H1 (cell line): ENCODE results near the gene CAPN2. TPM values are rescaled to one million over a fixed set of nuclear protein-coding genes. Genes with fewer than 3 reads are reported as not detected.
A peak's percentile ranks its signal among the peaks of the same experiment; 100 is the strongest.

Experiments used
- CTCF ChIA-PET: fragments of 300-600 bp; sonication (Branson Sonifier 250); formaldehyde crosslinking; loops from one replicate; lab custom pipeline; 2021; ENCODE audit not compliant: partially characterized antibody; lab: Charles Lee
- POLR2A ChIA-PET: fragments of 300-600 bp; sonication (Branson Sonifier 250); formaldehyde crosslinking; loops from one replicate; lab custom pipeline; 2021; ENCODE audit warnings: inconsistent platforms; ENCODE audit not compliant: partially characterized antibody; lab: Charles Lee
- DNase-seq, 2 experiments: peaks; one replicate each; pipeline versions ENCODE4 v3.0.0 to v3.0.0-alpha.2; 2010 to 2022; ENCODE audit warnings: low spot score in 2 of 2, low read depth in 1 of 2, mixed read lengths in 1 of 2
- FAIRE-seq: peaks from 2 replicates; lab custom pipeline; 2011; peaks lifted over from hg19 to GRCh38; lab: Jason Lieb, UNC
- H2AFZ ChIP-seq: 2 replicates; pipeline ENCODE4 v1.8.1; 2012; ENCODE audit warnings: low read length, inconsistent platforms
- H2AK5ac ChIP-seq: 2 replicates; pipeline ENCODE4 v1.6.1; 2013; ENCODE audit warnings: low read depth, low read length
- H2BK120ac ChIP-seq: replicated peaks from 2 replicates; pipeline ENCODE3; 2013; ENCODE audit warnings: low read depth, low read length, inconsistent platforms
- H2BK12ac ChIP-seq: 2 replicates; pipeline ENCODE4 v1.6.1; 2013; ENCODE audit warnings: low read depth, low read length
- H2BK15ac ChIP-seq: 2 replicates; pipeline ENCODE4 v1.6.1; 2013; ENCODE audit warnings: low read length
- H2BK20ac ChIP-seq: 2 replicates; pipeline ENCODE4 v1.6.1; 2013; ENCODE audit warnings: low read length
- H2BK5ac ChIP-seq: 2 replicates; pipeline ENCODE4 v1.6.1; 2013; ENCODE audit warnings: low read depth, low read length
- H3K14ac ChIP-seq: 2 replicates; pipeline ENCODE4 v1.6.1; 2013; ENCODE audit warnings: inconsistent platforms; ENCODE audit not compliant: insufficient read length
- H3K18ac ChIP-seq: 2 replicates; pipeline ENCODE4 v1.6.1; 2013; ENCODE audit warnings: low read length; ENCODE audit errors: extremely low read depth
- H3K23ac ChIP-seq: 2 replicates; pipeline ENCODE4 v1.6.1; 2013; ENCODE audit warnings: inconsistent platforms; ENCODE audit not compliant: insufficient read length
- H3K23me2 ChIP-seq: 2 replicates; pipeline ENCODE4 v1.6.1; 2013; ENCODE audit warnings: low read depth, low read length
- H3K27ac ChIP-seq: 2 replicates; pipeline ENCODE4 v1.6.1; 2011; ENCODE audit warnings: low read depth, low read length, inconsistent platforms
- H3K27me3 ChIP-seq, 4 experiments: replicated peaks in 1 of 4; 1 replicate in 1 of 4; 2 replicates in 3 of 4; pipeline versions ENCODE4 v1.6.1 to v1.8.1; 2011 to 2013; ENCODE audit warnings: low read length in 3 of 4, mild to moderate bottlenecking in 3 of 4, inconsistent platforms in 2 of 4, mixed read lengths in 2 of 4, moderate library complexity in 1 of 4; ENCODE audit not compliant: control insufficient read depth in 3 of 4, insufficient read depth in 3 of 4; ENCODE audit errors: extremely low read depth in 1 of 4
- H3K36me3 ChIP-seq, 4 experiments: 2 replicates each; pipeline versions ENCODE4 v1.6.1 to v1.8.1; 2011 to 2013; ENCODE audit warnings: mild to moderate bottlenecking in 4 of 4, low read length in 3 of 4, moderate library complexity in 2 of 4, control low read depth in 1 of 4, inconsistent platforms in 1 of 4; ENCODE audit not compliant: insufficient read depth in 4 of 4, control insufficient read depth in 2 of 4
- H3K4ac ChIP-seq: replicated peaks from 2 replicates; pipeline ENCODE3; 2013; ENCODE audit warnings: low read length, low read depth, mixed read lengths, inconsistent platforms; ENCODE audit not compliant: insufficient read length
- H3K4me1 ChIP-seq, 4 experiments: replicated peaks in 1 of 4; 1 replicate in 1 of 4; 2 replicates in 3 of 4; pipeline versions ENCODE4 v1.6.1 to v1.8.1; 2011 to 2013; ENCODE audit warnings: low read length in 3 of 4, inconsistent platforms in 2 of 4, mixed read lengths in 1 of 4; ENCODE audit not compliant: insufficient read depth in 4 of 4, control insufficient read depth in 3 of 4
- H3K4me2 ChIP-seq, 2 experiments: 2 replicates each; pipeline versions ENCODE4 v1.6.1 to v1.8.1; 2011 to 2013; ENCODE audit warnings: low read depth in 2 of 2, low read length in 2 of 2, control low read depth in 1 of 2, inconsistent platforms in 1 of 2, mild to moderate bottlenecking in 1 of 2; ENCODE audit not compliant: insufficient read depth in 1 of 2
- H3K4me3 ChIP-seq, 4 experiments: fragments of 200-600, 300-600 bp in 1 of 4; sonication (generic), shearing (Covaris generic), sonication (Bioruptor Twin) in 1 of 4; 2 replicates each; pipeline versions ENCODE4 v1.5.1 to v1.8.1; 2011 to 2016; ENCODE audit warnings: low read length in 4 of 4, low read depth in 3 of 4, control low read depth in 2 of 4, inconsistent platforms in 2 of 4, mild to moderate bottlenecking in 2 of 4, mixed read lengths in 1 of 4, moderate library complexity in 1 of 4; ENCODE audit not compliant: insufficient read depth in 2 of 4; ENCODE audit errors: extremely low read depth in 1 of 4
- H3K56ac ChIP-seq: replicated peaks from 2 replicates; pipeline ENCODE3; 2013; ENCODE audit warnings: low read depth, mild to moderate bottlenecking, mixed read lengths, low read length, inconsistent platforms; ENCODE audit not compliant: insufficient read length
- H3K79me1 ChIP-seq: 2 replicates; pipeline ENCODE4 v1.6.1; 2013; ENCODE audit warnings: low read depth, low read length, control low read depth
- H3K79me2 ChIP-seq, 2 experiments: 2 replicates each; pipeline versions ENCODE4 v1.6.1 to v1.8.1; 2012 to 2013; ENCODE audit warnings: low read length in 2 of 2, mild to moderate bottlenecking in 2 of 2, inconsistent platforms in 1 of 2; ENCODE audit not compliant: insufficient read depth in 2 of 2, control insufficient read depth in 1 of 2
- H3K9ac ChIP-seq, 4 experiments: replicated peaks in 1 of 4; 1 replicate in 1 of 4; 2 replicates in 3 of 4; pipeline versions ENCODE4 v1.6.1 to v1.8.1; 2011 to 2013; ENCODE audit warnings: low read depth in 3 of 4, low read length in 3 of 4, control low read depth in 2 of 4, mild to moderate bottlenecking in 2 of 4, moderate library complexity in 2 of 4, inconsistent platforms in 1 of 4; ENCODE audit errors: extremely low read depth in 1 of 4
- H3K9me3 ChIP-seq, 2 experiments: 2 replicates each; pipeline versions ENCODE4 v1.6.1 to v1.8.1; 2012 to 2013; ENCODE audit warnings: mild to moderate bottlenecking in 2 of 2, moderate library complexity in 2 of 2, control low read depth in 1 of 2, inconsistent platforms in 1 of 2, low read depth in 1 of 2, low read length in 1 of 2, mixed read lengths in 1 of 2; ENCODE audit not compliant: insufficient read depth in 2 of 2
- H4K20me1 ChIP-seq, 2 experiments: replicated peaks in 1 of 2; 2 replicates each; pipeline versions ENCODE3 to v1.8.1; 2011 to 2013; ENCODE audit warnings: inconsistent platforms in 2 of 2, low read length in 2 of 2, mild to moderate bottlenecking in 1 of 2; ENCODE audit not compliant: insufficient read depth in 2 of 2, control insufficient read depth in 1 of 2
- H4K5ac ChIP-seq: 2 replicates; pipeline ENCODE4 v1.6.1; 2013; ENCODE audit warnings: low read length, low read depth, mixed read lengths, inconsistent platforms; ENCODE audit not compliant: insufficient read length
- H4K8ac ChIP-seq: 2 replicates; pipeline ENCODE4 v1.8.0; 2013; ENCODE audit warnings: mild to moderate bottlenecking, moderate library complexity, low read length, inconsistent platforms; ENCODE audit not compliant: insufficient read depth; ENCODE audit errors: extremely low read depth
- H4K91ac ChIP-seq: replicated peaks from 2 replicates; pipeline ENCODE3; 2013; ENCODE audit warnings: low read length, mixed read lengths, inconsistent platforms; ENCODE audit not compliant: insufficient read length
- BRCA1 ChIP-seq: IDR thresholded peaks from 2 replicates; pipeline ENCODE4 v1.6.1; 2012; ENCODE audit warnings: low read depth, low read length, improper control_type of control experiment
- EGR1 ChIP-seq: IDR thresholded peaks from 2 replicates; pipeline ENCODE4 v1.6.1; 2011; ENCODE audit warnings: low read depth, low read length, borderline replicate concordance
- EZH2 ChIP-seq: fragments of 200-600 bp; sonication (generic); IDR thresholded peaks from 2 replicates; pipeline ENCODE4 v1.7.1; 2012; ENCODE audit warnings: low read depth, mild to moderate bottlenecking, moderate library complexity, low read length, inconsistent platforms; ENCODE audit not compliant: severe bottlenecking
- SIN3A ChIP-seq, 2 experiments: IDR thresholded peaks in 1 of 2; conservative IDR thresholded peaks in 1 of 2; 2 replicates each; pipeline ENCODE4 v1.6.1; 2011 to 2012; ENCODE audit warnings: low read length in 2 of 2, improper control_type of control experiment in 1 of 2, low read depth in 1 of 2, mild to moderate bottlenecking in 1 of 2
- TAF1 ChIP-seq: IDR thresholded peaks from 2 replicates; pipeline ENCODE4 v1.6.1; 2011; ENCODE audit warnings: mild to moderate bottlenecking, low read depth, low read length
- WGBS, 2 experiments: shearing (Covaris generic) in 1 of 2; methylation state at CpG; one replicate each; pipeline versions ENCODE4 v1.1.6 to v1.1.7; 2013 to 2015; ENCODE audit warnings: low lambda C conversion rate in 2 of 2, mixed read lengths in 2 of 2, inconsistent platforms in 1 of 2, low coverage in 1 of 2, missing lambda C conversion rate in 1 of 2; ENCODE audit not compliant: insufficient replicate concordance in 2 of 2, insufficient coverage in 1 of 2, insufficient read length in 1 of 2; ENCODE audit errors: extremely low coverage in 1 of 2, missing lambda C conversion rate in 1 of 2; 5-methylcytosine and 5-hydroxymethylcytosine counted together
- polyA plus RNA-seq, 7 experiments: library from polyadenylated mRNA; depleted of rRNA in 3 of 7; stranded (reverse) in 5 of 7; unstranded in 2 of 7; fragments of >200 nt in 5 of 7; fragments of 200-250 nt in 2 of 7; gene quantifications; 1 replicate in 5 of 7; 2 replicates in 1 of 7; 4 replicates in 1 of 7; pipeline versions ENCODE4 v1.2.1 to v1.2.3, GENCODE V29; 2011 to 2013; ENCODE audit warnings: missing spikeins in 2 of 7, mixed read lengths in 2 of 7
- total RNA-seq: library from RNA; stranded (reverse); fragmentation: NEBNext Ultra II Directional; extraction: Animal tissue kit (Norgen Biotek cat#: 25700); gene quantifications from 2 replicates; pipeline ENCODE4 v1.2.1, GENCODE V29; 2021

Gene CAPN2
- total and polyA plus RNA-seq, 2 of the 8 experiments (the other 6 are each of a cell fraction or from before 2014, with no cell fraction given), result 9.2 to 10.3 TPM

DNA sequence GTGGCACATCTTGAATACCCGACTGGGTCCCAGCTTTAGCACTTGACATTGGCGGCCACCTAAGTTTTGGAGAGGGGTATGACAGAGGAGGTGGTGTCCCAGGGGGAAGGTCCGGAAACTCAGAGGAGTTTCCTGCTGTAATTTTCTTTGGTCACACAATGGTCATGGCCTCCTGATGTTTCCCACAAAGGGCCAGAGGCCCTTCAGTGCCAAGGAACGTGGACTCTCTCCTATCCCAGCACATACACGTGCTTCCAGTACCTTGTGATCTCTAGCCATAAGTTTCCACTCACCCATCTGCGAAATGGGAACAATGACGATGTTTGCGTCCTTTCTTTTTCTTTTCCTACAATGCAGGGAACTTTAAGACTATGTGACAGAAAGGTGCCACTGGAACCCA is 13.2 kb downstream of the CAPN2 start:
- 90% methylated on average over 8 of the region's 8 CpGs; no CpG with 5 or more reads in 1 of the 2 experiments for WGBS, 2 experiments
- H2AFZ ChIP-seq, result no peak overlapping the region
- no peak overlapping the region for H3K18ac ChIP-seq
- FAIRE-seq (no peak), DNase-seq (no peak)
- peaks cover 0 to 6% of the 10 kb centered on the region in 2 experiments for H4K20me1 ChIP-seq
- H4K91ac ChIP-seq, result no peak overlapping the region
- H3K36me3 ChIP-seq, result peaks cover 0 to 4% (median 0%) of the 10 kb centered on the region in 4 experiments; a peak in 1 of 8 replicates
- no peak overlapping the region for H3K4ac ChIP-seq
- H3K23ac ChIP-seq, result no peak overlapping the region
- H2BK15ac ChIP-seq, result no peak overlapping the region
- CTCF ChIA-PET, result interaction anchor here (0.7 to 4.4 kb wide), 5 partner anchors 7 to 37 kb away, joined by 3 to 23 read pairs (median 5); no protein-coding TSS in a partner anchor
- H3K23me2 ChIP-seq, result no peaks in the 10 kb centered on the region
- no peak overlapping the region for H2BK20ac ChIP-seq
- H3K4me1 ChIP-seq, result peaks cover 9 to 20% (median 14%) of the 10 kb centered on the region in 4 experiments
- 0 out of 2 replicates have a peak overlapping the region, but pooled peaks have one; percentile 77 for H2AK5ac ChIP-seq
- TF ChIP-seq TAF1 (no peak), SIN3A (conservative IDR thresholded peaks at IDR 0.05 in 1 of 2, IDR thresholded peaks at IDR 0.05 in 1 of 2; ENCODE audit: low read depth in 1 of 2, low read length in 2 of 2) (no peak), EGR1 (no peak), BRCA1 (no peak), EZH2 (no peak)
- TF ChIP-seq, all 59 proteins: peak for 0
- POLR2A ChIA-PET, result no interaction called here
- Histone ChIP-seq H2BK120ac (no peak overlapping the region), H3K79me1 (no peaks in the 10 kb centered on the region), H3K27ac (no peak overlapping the region), H4K5ac (no peak overlapping the region), H3K4me2 (no peak overlapping the region; a peak in 1 of 4 replicates), H3K9ac (no peak overlapping the region), H3K56ac (no peak overlapping the region), H3K4me3 (no peak overlapping the region), H3K27me3 (peaks cover 6 to 50% (median 42%) of the 10 kb centered on the region in 4 experiments), H3K14ac (no peak overlapping the region), H3K9me3 (no peaks in the 10 kb centered on the region), H4K8ac (no peak overlapping the region), H2BK5ac (no peak overlapping the region), H2BK12ac (peak overlapping the region; percentile 99), H3K79me2 (no peaks in the 10 kb centered on the region)
